ENCODE results near the gene ANKRD52.

Gene ANKRD52

GRCh38 chr12:56241424-56242303, 16.5 kb downstream of the ANKRD52 start:
- DNase-seq (ENCODE audit: low read depth, low spot score) = no peak

- no peak for DNase-seq (ENCODE audit: low read depth, low spot score)
Measured at GRCh38 chr12:56237552-56237951, 20.6 kb downstream of the ANKRD52 start.

- no peak for DNase-seq (ENCODE audit: low read depth, low spot score)
Measured at GRCh38 chr12:56236985-56237384, 21.2 kb downstream of the ANKRD52 start.

GRCh38 chr12:56236091-56236490, 22.1 kb downstream of the ANKRD52 start:
- no peak for DNase-seq (ENCODE audit: low read depth, low spot score)

DNA sequence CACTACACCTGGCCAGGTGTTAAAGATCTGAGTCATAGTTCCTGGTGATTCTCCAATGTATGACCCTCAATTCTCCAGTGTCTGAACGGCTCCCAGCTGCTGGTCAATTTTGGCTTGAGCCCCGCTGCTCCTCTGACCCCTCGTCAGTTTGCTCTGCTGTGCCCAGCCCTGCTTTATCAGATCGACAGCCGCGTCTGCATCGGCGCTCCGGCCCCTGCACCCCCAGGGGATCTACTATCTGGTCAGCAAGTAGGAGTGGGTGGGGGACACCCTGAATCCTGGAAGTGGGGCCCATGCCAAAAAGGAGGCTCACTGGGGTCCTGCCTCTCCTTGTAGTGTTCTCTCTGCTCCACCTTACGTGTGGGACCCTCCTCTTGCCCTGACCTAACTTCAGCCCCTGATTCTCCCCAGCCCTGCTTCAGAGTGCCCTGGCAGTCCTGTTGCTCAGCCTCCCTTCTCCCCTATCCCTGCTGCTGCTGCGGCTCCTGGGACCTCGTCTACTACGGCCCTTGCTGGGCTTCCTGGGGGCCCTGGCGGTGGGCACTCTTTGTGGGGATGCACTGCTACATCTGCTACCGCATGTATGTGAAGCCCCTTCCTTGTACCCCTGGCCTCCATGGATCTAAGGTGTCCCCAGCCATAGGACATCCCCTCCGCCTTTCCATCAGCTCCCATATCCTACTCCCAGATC, 23.3 kb downstream of the ANKRD52 start:
- DNase-seq (ENCODE audit: low read depth, low spot score) = no peak

DNA sequence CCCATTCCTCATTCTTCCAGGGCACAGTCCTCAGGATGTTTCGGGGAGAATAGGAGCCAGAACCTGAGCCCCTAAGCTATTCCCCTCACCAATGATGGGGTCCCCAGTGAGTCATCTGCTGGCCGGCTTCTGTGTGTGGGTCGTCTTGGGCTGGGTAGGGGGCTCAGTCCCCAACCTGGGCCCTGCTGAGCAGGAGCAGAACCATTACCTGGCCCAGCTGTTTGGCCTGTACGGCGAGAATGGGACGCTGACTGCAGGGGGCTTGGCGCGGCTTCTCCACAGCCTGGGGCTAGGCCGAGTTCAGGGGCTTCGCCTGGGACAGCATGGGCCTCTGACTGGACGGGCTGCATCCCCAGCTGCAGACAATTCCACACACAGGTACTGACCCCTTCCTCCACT, 27.0 kb downstream of the ANKRD52 start:
- no peak for DNase-seq (ENCODE audit: low read depth, low spot score)

GRCh38 chr12:56230432-56231183, 27.6 kb downstream of the ANKRD52 start:
- DNase-seq (ENCODE audit: low read depth, low spot score) = no peak

DNA sequence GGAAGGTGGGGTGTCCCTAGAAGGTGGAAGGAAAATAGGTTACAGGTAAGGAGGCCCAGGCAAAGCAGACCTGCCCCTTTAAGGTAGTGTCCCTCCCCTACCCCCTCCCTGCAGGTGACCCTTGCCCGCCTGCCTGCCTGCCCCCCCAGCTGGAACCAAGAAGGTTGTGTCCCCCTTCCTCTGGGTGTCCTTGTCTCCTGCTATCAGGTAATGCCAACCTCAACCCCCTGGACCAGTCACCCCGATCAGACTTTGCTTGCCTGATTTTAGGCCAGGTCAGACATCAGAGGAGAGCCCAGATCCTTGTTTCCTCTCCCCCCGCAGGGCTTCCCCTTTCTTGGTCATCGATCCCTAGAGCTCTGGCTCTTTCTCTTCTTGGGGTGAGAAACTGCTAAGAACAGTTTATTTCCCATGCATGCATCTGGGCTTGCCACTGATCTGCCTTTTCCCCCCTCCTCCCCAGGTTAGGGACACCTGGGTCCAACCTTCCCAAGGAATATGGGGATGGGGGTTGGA, 28.2 kb downstream of the ANKRD52 start, which contains the start of gene SLC39A5:
TSS of gene SLC39A5 (plus strand) at position 136 of the 516 bp plus-strand sequence. CDS start 1,224 bp downstream, outside the sequence.
- DNase-seq (ENCODE audit: low read depth, low spot score) = no peak

GRCh38 chr12:56229082-56229481, 29.1 kb downstream of the ANKRD52 start:
- no peak for DNase-seq (ENCODE audit: low read depth, low spot score)

DNA sequence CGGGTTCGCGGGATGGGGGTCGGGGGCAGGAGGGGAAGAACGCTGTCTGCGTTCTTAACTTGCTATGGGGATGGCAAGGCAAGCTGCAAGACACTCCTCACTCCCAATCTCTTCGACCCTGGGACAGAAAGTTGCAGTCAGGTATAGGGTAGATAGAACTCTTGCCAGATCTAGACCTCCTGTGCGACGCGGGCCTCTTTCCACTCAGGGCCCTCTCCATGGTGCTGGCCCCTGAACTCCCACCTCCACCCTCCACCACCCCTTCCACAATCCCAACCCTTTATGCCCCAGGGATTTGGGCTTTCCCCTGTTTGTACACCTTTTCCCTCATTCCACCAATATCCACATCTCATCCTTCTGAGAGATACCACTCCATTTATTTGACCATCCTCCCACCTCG, 33.2 kb downstream of the ANKRD52 start:
- no peak for DNase-seq (ENCODE audit: low read depth, low spot score)

GRCh38 chr12:56224102-56224701, 34.0 kb downstream of the ANKRD52 start, which contains the start of gene NABP2:
Gene NABP2, plus strand, starts transcription at chr12:56224342. Its CDS starts 515 bp downstream, at chr12:56224857.
- peak; percentile 92 for DNase-seq (ENCODE audit: low read depth, low spot score)

DNA sequence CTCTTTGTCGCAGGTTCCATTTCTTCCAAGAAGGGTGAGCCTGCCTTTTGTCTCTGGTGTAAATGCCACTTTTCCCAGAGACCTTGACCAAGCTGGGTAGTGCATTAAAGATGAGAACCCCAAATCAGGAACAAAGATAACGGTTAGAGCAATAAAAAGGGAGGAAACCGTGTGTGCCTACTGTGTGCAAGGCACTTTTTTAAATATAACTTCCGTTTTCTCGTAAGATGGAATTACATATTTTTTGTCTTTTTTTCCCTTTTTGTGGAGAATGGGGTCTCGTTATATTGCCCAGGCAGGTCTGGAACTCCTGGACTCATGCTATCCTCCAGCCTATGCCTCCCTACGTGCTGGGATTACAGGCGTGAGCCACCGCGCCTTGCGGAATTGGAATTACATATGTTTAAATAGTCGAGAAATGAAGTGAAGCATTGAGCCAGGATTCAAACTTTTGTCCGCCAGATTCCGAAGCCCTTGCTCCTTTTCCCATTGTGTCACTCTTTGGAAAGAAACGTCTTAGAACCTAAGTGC, 34.5 kb downstream of the ANKRD52 start:
- no peak for DNase-seq (ENCODE audit: low read depth, low spot score)

DNA sequence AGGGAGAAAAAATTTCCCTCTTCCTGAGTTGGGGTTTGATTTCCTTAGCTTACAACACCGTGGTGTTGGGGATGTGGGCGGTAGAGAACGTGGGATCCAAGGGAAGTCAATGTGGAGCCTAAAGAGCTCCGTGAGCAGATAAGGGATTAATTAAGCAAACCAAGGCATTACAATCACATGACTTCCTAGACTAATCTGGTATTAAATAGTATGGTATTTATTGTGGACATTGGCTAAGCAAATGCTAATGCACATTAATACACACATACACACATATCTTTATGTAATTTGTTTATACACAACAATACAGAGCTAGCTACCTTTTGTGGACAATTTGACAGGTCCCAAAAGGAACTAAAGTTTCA, 35.7 kb downstream of the ANKRD52 start:
- DNase-seq (ENCODE audit: low read depth, low spot score) = no peak

DNA sequence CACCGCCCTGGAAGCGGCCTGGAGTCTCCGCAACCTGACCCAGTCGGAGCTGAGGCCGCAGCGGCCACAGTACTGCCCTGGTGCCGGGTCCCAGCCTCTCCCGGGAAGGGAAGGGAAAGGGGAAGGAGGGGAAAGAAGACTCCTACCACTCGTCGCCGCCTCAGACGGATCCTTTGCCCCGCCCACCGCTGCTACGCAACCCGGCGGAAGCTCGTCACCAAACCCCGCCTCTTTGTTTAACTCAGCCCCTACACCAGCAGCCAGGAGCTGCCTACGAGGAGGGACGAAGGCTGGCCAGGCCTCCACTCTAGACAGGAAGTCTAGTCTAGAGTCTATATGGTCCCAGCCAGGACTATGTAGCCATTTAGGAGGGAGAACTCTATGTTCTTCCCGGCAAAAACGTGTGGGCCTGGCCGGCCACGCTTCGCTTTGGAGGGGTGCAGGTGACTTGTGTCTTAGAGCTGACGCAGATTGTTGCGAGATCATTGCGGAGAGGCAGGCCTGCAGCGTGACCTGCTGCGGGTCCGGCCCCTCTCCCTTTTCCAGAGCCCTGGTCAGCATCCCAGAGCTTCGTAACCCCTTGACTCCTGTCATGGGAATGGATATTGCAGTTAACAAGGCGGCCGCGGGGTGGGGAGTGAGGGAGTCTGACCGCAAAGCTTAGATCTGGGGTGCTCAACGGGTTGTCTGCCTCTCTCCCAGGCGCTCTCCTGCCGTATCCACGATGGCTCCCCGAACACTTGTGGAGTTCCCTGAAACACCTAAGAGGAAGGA, 36.2 kb downstream of the ANKRD52 start, which contains the start of gene RNF41:
TSS of gene RNF41 (minus strand) at position 166 of the 774 bp plus-strand sequence. CDS start 7,875 bp downstream, outside the sequence.
- DNase-seq (ENCODE audit: low read depth, low spot score) = peak; percentile 90

DNA sequence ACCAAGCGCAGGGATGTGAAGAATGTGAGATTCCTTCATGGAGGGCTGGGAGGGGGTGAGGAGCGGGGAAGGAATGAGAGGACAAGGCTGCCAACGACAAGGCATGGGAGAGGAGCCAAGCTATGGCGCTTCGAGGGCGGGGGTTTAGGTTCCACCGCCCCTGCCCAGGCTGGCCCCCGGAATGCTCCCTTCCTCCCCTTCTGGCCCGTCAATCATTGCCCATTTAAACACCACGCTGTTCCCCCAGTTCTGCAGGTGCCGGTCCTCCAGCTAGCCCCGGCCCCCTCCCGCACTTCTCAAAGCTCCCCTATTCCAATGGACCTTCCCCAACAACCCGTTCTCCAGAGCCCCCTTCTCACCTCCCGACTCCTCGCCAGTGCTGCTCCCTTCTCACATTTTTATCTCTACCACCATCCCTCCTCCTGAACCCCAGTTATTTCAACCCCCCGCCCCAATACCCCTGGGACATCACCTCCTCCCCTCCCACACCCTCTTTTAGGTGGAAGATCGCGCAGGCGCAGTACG, 36.9 kb downstream of the ANKRD52 start:
- DNase-seq (ENCODE audit: low read depth, low spot score) = no peak

- no peak for DNase-seq (ENCODE audit: low read depth, low spot score)
Measured at GRCh38 chr12:56220611-56221231, 37.5 kb downstream of the ANKRD52 start.

GRCh38 chr12:56219840-56220239, 38.3 kb downstream of the ANKRD52 start:
- DNase-seq (ENCODE audit: low read depth, low spot score) = no peak

GRCh38 chr12:56216461-56216860, 41.7 kb downstream of the ANKRD52 start:
- DNase-seq (ENCODE audit: low read depth, low spot score) = no peak

- DNase-seq (ENCODE audit: low read depth, low spot score) = no peak
Measured at GRCh38 chr12:56213878-56214277, 44.3 kb downstream of the ANKRD52 start.
